IMR-90 (cell line): ENCODE measurements around the gene HTT-AS.

Experiments used
- FOS ChIP-seq: fragments of 150-350 bp; IDR thresholded peaks from 2 replicates; pipeline ENCODE4 v1.6.1; 2016; ENCODE audit warnings: low read depth, low read length
- POLR2A ChIP-seq: IDR thresholded peaks from 2 replicates; pipeline ENCODE4 v1.6.1; 2012; ENCODE audit warnings: mild to moderate bottlenecking, low read depth, low read length
- TF ChIP-seq, protein P1 (sequence below): conservative IDR thresholded peaks from 2 replicates; pipeline ENCODE4 v1.5.1; 2012; ENCODE audit warnings: mild to moderate bottlenecking, low read depth, low read length, improper control_type of control experiment

DNA sequence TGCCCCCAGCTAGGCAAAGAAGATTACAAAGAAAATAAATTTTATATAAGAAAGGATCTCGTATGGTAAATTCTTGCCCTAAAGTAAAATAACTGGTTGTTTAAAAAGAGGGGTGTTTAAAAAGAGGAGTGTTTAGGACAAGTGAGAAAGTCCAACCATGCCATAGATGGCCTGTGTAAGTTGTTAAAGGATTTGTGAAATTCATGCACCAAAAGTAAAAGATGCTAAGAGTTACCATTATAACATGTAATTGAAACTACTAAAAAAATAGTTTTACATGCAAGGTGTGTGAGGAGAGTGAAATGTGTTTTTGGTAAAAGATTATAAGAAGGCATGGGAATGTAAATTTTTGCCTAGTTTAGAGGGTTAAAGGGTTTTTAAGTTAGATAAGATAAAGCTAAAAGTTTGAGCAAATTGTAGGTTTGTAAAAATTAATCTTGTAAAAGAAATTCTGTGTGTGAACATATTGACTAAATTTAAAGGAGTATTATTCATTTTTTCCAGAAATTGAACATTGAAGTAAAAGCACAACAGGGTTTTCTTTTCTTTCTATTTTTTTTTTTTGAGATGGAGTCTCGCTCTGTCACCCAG lies 20.1 kb downstream of the HTT-AS start:
- TF ChIP-seq FOS (no peak), POLR2A (no peak)
- TF ChIP-seq, protein P1, sequence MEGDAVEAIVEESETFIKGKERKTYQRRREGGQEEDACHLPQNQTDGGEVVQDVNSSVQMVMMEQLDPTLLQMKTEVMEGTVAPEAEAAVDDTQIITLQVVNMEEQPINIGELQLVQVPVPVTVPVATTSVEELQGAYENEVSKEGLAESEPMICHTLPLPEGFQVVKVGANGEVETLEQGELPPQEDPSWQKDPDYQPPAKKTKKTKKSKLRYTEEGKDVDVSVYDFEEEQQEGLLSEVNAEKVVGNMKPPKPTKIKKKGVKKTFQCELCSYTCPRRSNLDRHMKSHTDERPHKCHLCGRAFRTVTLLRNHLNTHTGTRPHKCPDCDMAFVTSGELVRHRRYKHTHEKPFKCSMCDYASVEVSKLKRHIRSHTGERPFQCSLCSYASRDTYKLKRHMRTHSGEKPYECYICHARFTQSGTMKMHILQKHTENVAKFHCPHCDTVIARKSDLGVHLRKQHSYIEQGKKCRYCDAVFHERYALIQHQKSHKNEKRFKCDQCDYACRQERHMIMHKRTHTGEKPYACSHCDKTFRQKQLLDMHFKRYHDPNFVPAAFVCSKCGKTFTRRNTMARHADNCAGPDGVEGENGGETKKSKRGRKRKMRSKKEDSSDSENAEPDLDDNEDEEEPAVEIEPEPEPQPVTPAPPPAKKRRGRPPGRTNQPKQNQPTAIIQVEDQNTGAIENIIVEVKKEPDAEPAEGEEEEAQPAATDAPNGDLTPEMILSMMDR = no peak
